GM04504 (cell line): Measurements from ENCODE around the gene MCM3AP.
"Not testable (repeated sequence)": the region's sequence is repeated elsewhere in the genome, so short reads cannot be mapped to it uniquely, and the experiment has no call there.

Source experiments
- DNase-seq: peaks from one replicate; pipeline ENCODE4 v3.0.0-alpha.2; 2012; ENCODE audit warnings: low read depth

Gene MCM3AP

GRCh38 chr21:46311568-46311967 lies 26.2 kb upstream of the MCM3AP start:
- no peak for DNase-seq

GRCh38 chr21:46310260-46310659 lies 24.8 kb upstream of the MCM3AP start:
- not testable (repeated sequence) for DNase-seq

GRCh38 chr21:46308431-46308830 lies 23.0 kb upstream of the MCM3AP start:
- DNase-seq, result no peak

- DNase-seq, result no peak
These were observed 22.2 kb upstream of the MCM3AP start for GRCh38 chr21:46307625-46308024.

GRCh38 chr21:46304955-46305354 lies 19.5 kb upstream of the MCM3AP start:
- DNase-seq, result no peak

GRCh38 chr21:46304437-46304836 lies 19.0 kb upstream of the MCM3AP start:
- no peak for DNase-seq

GRCh38 chr21:46301759-46302158 lies 16.3 kb upstream of the MCM3AP start:
- DNase-seq, result no peak

- no peak for DNase-seq
These were observed 13.8 kb upstream of the MCM3AP start for GRCh38 chr21:46299167-46299566.

- DNase-seq, result no peak
These were observed 12.2 kb upstream of the MCM3AP start for GRCh38 chr21:46297338-46298271.

- peak; percentile 86 for DNase-seq
These were observed 10.8 kb upstream of the MCM3AP start for GRCh38 chr21:46295996-46296752.

- no peak for DNase-seq
These were observed 9.9 kb upstream of the MCM3AP start for GRCh38 chr21:46295177-46295770.

GRCh38 chr21:46294647-46295176 lies 9.3 kb upstream of the MCM3AP start:
- DNase-seq, result no peak

GRCh38 chr21:46291561-46291960 lies 6.2 kb upstream of the MCM3AP start:
- no peak for DNase-seq

- no peak for DNase-seq
These were observed 4.3 kb upstream of the MCM3AP start for GRCh38 chr21:46289655-46290179.

- no peak for DNase-seq
These were observed 2.1 kb upstream of the MCM3AP start for GRCh38 chr21:46287541-46287940.

- DNase-seq, result no peak
These were observed 1.2 kb upstream of the MCM3AP start for GRCh38 chr21:46286648-46287002.

- peak; percentile 82 for DNase-seq
These were observed 593 bp upstream of the MCM3AP start, which contains the start of gene YBEY for GRCh38 chr21:46285761-46286647. Gene YBEY, plus strand, starts transcription at chr21:46286342. Its CDS starts 572 bp downstream, at chr21:46286914.

- no peak for DNase-seq
These were observed 678 bp downstream of the MCM3AP start for GRCh38 chr21:46284733-46285132.

GRCh38 chr21:46284077-46284644 lies 1.2 kb downstream of the MCM3AP start:
- DNase-seq, result no peak

- no peak for DNase-seq
These were observed 10.5 kb downstream of the MCM3AP start for GRCh38 chr21:46274797-46275390.
